CMK (cell line): ENCODE results near the gene IGF2.

ENCODE experiments used
- DNase-seq: peaks from one replicate; pipeline ENCODE4 v3.0.0-alpha.2; 2010; ENCODE audit warnings: low read depth

The IGF2 gene

GRCh38 chr11:2091786-2092463, 47.3 kb downstream of the IGF2 start:
- no peak for DNase-seq

DNA sequence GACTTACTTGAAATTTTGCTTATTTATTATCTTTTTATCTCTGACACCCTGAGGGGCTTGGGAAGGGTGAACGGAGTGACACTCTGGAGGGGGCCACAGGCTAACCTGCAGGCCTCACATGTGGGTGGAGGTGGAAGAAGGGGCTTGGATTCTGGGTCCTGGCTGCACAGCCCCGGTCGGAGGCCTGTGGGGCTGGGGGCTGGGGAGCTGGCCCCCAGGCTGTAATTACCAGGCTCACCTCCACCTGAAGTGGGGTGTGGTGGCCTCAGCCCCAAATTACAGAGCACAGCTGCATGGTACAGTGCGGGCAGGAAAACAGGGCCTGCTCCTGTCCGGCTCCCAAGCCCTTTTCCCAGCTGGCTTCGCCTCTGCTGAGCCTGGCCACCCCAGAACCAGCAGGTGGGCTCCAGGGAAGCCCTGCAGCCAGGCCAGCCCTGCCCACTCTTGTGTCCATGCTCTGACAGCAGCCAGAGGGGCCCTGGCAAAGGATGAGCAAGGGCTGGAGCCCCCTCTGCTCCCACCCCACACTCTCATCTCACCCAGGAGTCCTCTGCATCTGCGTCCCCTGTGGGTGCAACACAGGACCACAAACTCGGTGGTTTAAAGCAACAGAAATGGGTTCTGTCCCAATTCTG, 48.0 kb downstream of the IGF2 start:
- no peak for DNase-seq

DNA sequence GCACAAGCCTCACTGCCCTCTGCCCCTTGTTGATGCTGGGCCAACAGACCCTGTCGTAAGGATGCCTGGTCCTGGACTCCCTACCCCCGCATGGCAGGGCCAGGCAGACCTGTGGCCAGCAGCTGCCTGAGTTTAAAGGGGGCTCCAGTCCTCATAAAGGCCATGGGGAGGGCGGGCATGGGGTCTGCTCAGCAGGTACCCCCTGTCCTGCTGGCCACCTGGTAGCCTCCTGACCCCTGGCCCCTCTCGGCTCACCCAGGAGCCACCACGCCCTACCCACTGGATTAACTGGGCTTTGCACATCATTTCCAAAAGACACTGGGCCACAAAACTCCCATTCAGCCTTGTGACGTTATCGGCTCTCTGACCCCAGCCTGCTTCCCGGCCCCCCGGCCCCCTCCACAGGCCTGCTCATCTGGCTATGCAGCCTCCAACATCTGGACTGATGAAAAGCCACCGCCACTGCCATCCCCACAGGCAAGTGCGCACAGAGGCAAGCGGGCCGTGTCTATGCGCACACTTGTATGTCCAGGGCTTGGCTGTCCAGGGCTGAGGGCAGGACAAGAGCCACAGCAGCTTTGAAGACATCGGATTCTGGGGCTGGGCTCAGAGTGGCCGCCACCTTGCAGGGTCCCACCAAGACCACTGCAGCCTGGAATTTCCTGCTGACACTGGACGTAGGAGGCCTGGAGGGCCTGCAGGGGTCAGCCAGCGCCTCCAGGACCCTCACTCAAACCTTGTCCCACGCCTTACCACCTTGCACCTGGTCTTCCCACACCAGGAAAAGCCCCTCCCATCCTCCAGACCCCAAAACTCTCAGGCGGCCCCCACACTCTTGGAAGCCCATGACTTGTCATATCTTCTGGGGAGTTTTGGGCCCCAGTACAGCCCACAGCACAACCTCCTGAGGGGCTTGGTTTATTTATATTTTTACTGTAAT, 48.7 kb downstream of the IGF2 start:
- no peak for DNase-seq

DNA sequence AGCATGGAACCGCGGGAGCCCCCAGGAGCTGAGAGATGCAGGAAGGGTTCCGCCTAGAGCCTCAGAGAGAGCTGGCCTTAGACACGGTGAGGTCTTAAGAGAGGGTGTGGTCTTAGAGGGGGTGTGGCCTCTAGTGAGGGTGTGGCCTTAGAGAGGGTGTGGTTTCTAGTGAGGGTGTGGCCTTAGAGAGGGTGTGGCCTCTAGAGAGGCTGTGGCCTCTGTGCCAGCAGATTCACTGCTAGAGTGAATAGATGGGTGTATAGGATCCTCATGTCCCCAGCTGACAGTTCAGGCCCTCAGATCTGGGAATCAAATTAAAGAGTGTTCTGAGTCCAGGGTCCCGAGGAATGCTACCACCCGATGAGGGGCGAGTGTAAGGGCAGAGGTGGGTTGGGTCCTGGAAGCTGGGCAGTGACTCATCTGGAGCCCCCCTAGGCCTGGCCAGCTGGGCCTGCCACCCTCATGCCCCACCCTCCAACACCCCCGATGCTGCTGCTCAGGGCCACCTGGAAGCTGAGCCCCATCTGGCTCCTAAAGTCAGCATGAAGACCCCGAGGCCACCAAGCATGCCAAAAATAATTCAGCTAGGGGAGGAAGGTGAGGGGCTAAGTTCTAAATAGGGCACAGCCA, 49.5 kb downstream of the IGF2 start:
- DNase-seq: no peak

GRCh38 chr11:2088746-2089535, 50.2 kb downstream of the IGF2 start:
- DNase-seq: no peak

DNA sequence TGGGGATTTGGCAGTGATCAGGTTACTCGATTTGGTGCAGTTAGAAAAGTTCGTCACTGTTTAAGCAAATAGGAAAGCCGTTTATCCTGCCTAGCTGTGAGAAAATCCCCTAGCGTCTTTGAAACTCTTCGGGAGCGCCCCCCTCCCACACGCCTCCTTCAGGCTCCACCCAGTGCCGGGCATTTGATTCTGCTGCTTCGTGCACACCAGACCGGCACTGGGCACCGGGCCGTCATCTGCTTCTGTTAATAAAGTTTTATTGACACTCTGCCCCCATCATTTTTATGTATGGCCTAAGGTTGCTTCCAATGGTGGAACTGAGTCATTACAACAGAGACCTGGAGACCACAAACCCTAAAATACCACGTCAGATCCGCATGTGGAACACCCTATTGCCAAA, 50.9 kb downstream of the IGF2 start:
- no peak for DNase-seq

DNA sequence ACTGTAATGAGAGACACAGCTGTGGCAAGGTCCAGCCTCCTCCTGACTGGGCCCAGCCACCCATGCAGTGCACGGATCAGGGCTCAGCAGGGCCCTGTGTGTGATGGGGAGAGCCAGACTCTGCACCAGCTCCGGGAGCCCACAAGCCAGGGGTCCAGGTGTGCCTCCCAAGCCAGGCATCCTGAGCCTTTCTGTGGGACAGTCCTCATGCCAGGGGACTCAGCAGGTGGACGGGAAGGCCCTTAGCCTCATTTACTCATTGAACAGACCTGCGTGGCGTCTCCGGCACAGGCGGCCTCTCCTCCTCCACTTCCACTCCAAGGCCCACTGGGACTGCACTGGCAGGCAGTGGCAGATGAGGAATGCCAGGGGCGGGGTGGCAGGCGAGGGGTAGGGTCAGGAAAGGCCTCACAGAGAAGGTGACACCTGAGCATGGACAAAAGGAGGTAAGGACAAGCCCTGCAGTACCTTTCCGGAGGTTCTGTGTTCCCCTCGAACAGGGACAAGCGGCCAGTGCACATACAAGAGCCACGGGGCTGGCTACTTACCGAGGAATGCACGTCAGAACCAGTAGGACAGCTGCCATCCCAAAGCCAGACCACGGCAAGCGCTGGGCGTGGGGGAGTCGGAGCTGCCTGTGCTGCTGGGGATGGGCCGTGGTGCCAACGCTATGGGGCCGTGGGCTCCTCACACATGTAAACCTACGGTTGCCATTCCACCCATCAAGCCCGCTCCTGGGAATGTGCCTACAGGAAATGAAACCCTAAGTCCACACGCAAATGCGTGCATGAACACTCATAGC, 52.7 kb downstream of the IGF2 start:
- no peak for DNase-seq

- DNase-seq: no peak
Measured at GRCh38 chr11:2085251-2086066, 53.7 kb downstream of the IGF2 start.

DNA sequence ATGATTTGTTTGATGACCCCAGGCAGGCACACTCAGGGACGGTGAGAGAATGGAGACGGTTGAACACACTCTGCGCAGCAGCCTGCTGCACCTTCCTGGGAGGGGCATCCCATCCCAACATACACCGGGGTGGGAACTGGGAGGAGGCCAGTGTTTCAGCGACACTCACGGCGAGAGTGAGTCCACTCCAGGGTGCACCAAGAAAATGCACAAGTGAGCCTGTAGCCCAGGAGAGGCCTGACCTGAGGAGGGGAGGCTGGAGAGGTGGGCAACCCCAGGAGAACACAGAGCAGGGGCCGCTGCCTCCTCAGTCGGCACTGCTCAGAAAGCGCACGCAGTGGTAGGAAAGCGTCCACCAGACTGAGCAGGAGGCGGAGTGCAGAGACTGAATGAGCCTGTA, 54.5 kb downstream of the IGF2 start:
- DNase-seq: no peak
